GM23338 (cell line): Measurements from ENCODE around the gene RSPRY1. TPM values are rescaled to one million over a fixed set of nuclear protein-coding genes. Genes with fewer than 3 reads are reported as not detected.

Experiments used
- ATAC-seq: fragments of 200-7000 bp; cut with Tn5 transposase; 3 replicates; pipeline ENCODE4 v1.9.1; 2020
- DNase-seq: peaks from one replicate; pipeline ENCODE4 v3.0.0-alpha.2; 2015; ENCODE audit warnings: low spot score
- H2AFZ ChIP-seq: fragments of 200-600 bp; sonication (generic); 2 replicates; pipeline ENCODE4 v1.8.0; 2016; ENCODE audit warnings: antibody characterized with exemption, mild to moderate bottlenecking, moderate library complexity
- H3F3A ChIP-seq: fragments of 200-600 bp; sonication (generic); replicated peaks from 2 replicates; pipeline ENCODE4 v1.8.0; 2017; ENCODE audit warnings: antibody characterized with exemption, mixed run types, low read depth
- H3K27ac ChIP-seq: fragments of 200-600 bp; sonication (generic); 2 replicates; pipeline ENCODE4 v1.6.1; 2016; ENCODE audit warnings: low read depth
- H3K27me3 ChIP-seq: fragments of 200-600 bp; sonication (generic); 2 replicates; pipeline ENCODE4 v1.8.0; 2016; ENCODE audit warnings: mild to moderate bottlenecking, mixed run types, moderate library complexity; ENCODE audit not compliant: insufficient read depth
- H3K36me3 ChIP-seq: fragments of 200-600 bp; sonication (generic); 2 replicates; pipeline ENCODE4 v1.8.0; 2016; ENCODE audit warnings: mild to moderate bottlenecking; ENCODE audit not compliant: insufficient read depth
- H3K4me1 ChIP-seq: fragments of 200-600 bp; sonication (generic); 2 replicates; pipeline ENCODE4 v1.8.0; 2016; ENCODE audit warnings: mild to moderate bottlenecking, moderate library complexity; ENCODE audit not compliant: insufficient read depth
- H3K4me2 ChIP-seq: fragments of 200-600 bp; sonication (generic); 2 replicates; pipeline ENCODE4 v1.7.1; 2017; ENCODE audit warnings: mixed run types
- H3K4me3 ChIP-seq: fragments of 200-600 bp; sonication (generic); 2 replicates; pipeline ENCODE4 v1.6.1; 2016; ENCODE audit warnings: mixed run types
- H3K79me2 ChIP-seq: fragments of 200-600 bp; sonication (generic); replicated peaks from 2 replicates; pipeline ENCODE4 v1.8.0; 2017; ENCODE audit warnings: mild to moderate bottlenecking; ENCODE audit not compliant: insufficient read depth
- H3K9me2 ChIP-seq: fragments of 200-600 bp; sonication (generic); 2 replicates; pipeline ENCODE4 v1.8.0; 2017; ENCODE audit not compliant: insufficient read depth
- H4K20me1 ChIP-seq: fragments of 200-600 bp; sonication (generic); replicated peaks from 2 replicates; pipeline ENCODE4 v1.8.0; 2017; ENCODE audit warnings: mild to moderate bottlenecking; ENCODE audit not compliant: insufficient read depth
- H3K27ac Mint-ChIP-seq: 2 replicates; pipeline ENCODE4 v1.8.0; 2020; ENCODE audit warnings: inconsistent platforms, mild to moderate bottlenecking, moderate library complexity, mixed read lengths
- H3K27me3 Mint-ChIP-seq: 3 replicates; pipeline ENCODE4 v1.8.0; 2022; ENCODE audit warnings: low read depth, mild to moderate bottlenecking, moderate library complexity, mixed read lengths, inconsistent platforms; ENCODE audit not compliant: insufficient read depth, poor library complexity
- H3K36me3 Mint-ChIP-seq: 3 replicates; pipeline ENCODE4 v1.8.0; 2021; ENCODE audit warnings: low read depth, mild to moderate bottlenecking, inconsistent platforms, moderate library complexity, mixed read lengths
- H3K4me1 Mint-ChIP-seq: 3 replicates; pipeline ENCODE4 v1.8.0; 2020; ENCODE audit warnings: mild to moderate bottlenecking, inconsistent platforms, mixed read lengths
- H3K4me3 Mint-ChIP-seq: 3 replicates; pipeline ENCODE4 v1.8.0; 2021; ENCODE audit warnings: moderate library complexity, mild to moderate bottlenecking, inconsistent platforms, mixed read lengths
- H3K9me3 Mint-ChIP-seq: 3 replicates; pipeline ENCODE4 v1.8.0; 2020; ENCODE audit warnings: moderate library complexity, mild to moderate bottlenecking, inconsistent platforms, mixed read lengths
- CREB1 ChIP-seq: fragments of 250-450 bp; sonication (Bioruptor Pico); IDR thresholded peaks from 2 replicates; pipeline ENCODE4 v1.5.0; 2020; ENCODE audit warnings: low read depth, mild to moderate bottlenecking, moderate library complexity
- EZH2 ChIP-seq: fragments of 200-600 bp; sonication (generic); IDR thresholded peaks from one replicate; pipeline ENCODE4 v1.8.0; 2017; ENCODE audit warnings: antibody characterized with exemption, mild to moderate bottlenecking, low read depth; ENCODE audit not compliant: unreplicated experiment
- EZH2phosphoT487 ChIP-seq: fragments of 200-600 bp; sonication (generic); IDR thresholded peaks from one replicate; pipeline ENCODE4 v1.8.1; 2018; ENCODE audit warnings: antibody characterized with exemption; ENCODE audit not compliant: unreplicated experiment
- JUNB ChIP-seq: IDR thresholded peaks from one replicate; pipeline ENCODE4 v1.6.1; 2016; ENCODE audit warnings: antibody characterized with exemption; ENCODE audit not compliant: unreplicated experiment
- NANOG ChIP-seq: IDR thresholded peaks from 2 replicates; pipeline ENCODE4 v1.6.1; 2016; ENCODE audit warnings: antibody characterized with exemption, borderline replicate concordance
- ZNF114 ChIP-seq: fragments of 250-450 bp; sonication (Bioruptor Pico); IDR thresholded peaks from 2 replicates; pipeline ENCODE4 v1.5.0; 2020; ENCODE audit warnings: mild to moderate bottlenecking, moderate library complexity
- ZNF331 ChIP-seq: fragments of 250-450 bp; sonication (Bioruptor Pico); IDR thresholded peaks from 2 replicates; pipeline ENCODE4 v1.5.0; 2020; ENCODE audit warnings: low read depth, mild to moderate bottlenecking, moderate library complexity
- polyA plus RNA-seq: library from polyadenylated mRNA; unstranded; fragments of >200 nt; fragmentation: Nextera tagmentation; extraction: Ambion mirVana; gene quantifications from 2 replicates; pipeline ENCODE4 v1.2.1, GENCODE V29; 2016
- total RNA-seq: library from RNA; depleted of rRNA; stranded (reverse); fragments of >200 nt; shearing (Covaris generic); gene quantifications from 2 replicates; pipeline ENCODE4 v1.2.3, GENCODE V29; 2014
- TF ChIP-seq, protein P1 (sequence below): IDR thresholded peaks from 2 replicates; pipeline ENCODE4 v1.6.1; 2016; ENCODE audit warnings: antibody characterized with exemption
- TF ChIP-seq, protein P2 (sequence below): IDR thresholded peaks from one replicate; pipeline ENCODE4 v1.6.1; 2018; ENCODE audit warnings: antibody characterized with exemption; ENCODE audit not compliant: unreplicated experiment
- TF ChIP-seq, protein P3 (sequence below), 2 experiments: fragments of 200-600 bp in 1 of 2; sonication (generic) in 1 of 2; conservative IDR thresholded peaks; 2 replicates each; pipeline versions ENCODE4 v1.5.1 to v1.6.1; 2016 to 2017; ENCODE audit warnings: antibody characterized with exemption in 2 of 2, low read depth in 2 of 2, mild to moderate bottlenecking in 2 of 2, moderate library complexity in 1 of 2

The RSPRY1 gene
- total and polyA plus RNA-seq, 2 experiments from 2014 or later, result 25.8 to 35.9 TPM

DNA sequence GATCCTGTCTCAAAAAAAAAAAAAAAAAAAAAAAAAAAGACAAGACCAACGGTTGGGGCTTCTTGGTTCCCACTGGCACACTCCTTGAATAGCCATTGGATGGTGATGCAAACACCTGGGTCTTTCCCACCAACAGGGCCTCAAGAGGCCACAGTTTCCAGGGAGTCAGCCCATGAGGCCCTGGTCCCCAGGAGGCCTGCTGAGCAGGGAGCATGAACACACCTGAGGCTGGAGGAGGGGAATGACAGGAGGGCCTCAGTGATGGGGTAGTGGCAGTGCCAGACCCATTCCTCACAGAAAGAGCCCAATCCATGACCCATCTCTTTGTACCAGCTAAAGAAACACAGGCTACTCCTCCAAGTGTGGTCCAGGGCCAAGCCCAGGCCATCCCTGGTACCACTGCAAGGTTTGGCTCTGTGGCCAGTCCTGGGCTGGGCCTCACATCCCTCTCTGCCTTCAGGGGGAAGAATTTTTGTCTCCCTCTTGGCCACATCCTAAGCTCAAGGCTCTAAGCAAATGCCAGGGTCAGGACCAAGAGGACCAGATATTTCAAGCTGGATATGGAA, 72.9 kb downstream of the RSPRY1 start (continued):
- TF ChIP-seq EZH2 (no peak), ZNF331 (CRISPR knock-in tag) (no peak), CREB1 (CRISPR knock-in tag) (no peak), ZNF114 (CRISPR knock-in tag) (no peak), NANOG (no peak), EZH2phosphoT487 (no peak), JUNB (no peak)
- TF ChIP-seq, protein P1, sequence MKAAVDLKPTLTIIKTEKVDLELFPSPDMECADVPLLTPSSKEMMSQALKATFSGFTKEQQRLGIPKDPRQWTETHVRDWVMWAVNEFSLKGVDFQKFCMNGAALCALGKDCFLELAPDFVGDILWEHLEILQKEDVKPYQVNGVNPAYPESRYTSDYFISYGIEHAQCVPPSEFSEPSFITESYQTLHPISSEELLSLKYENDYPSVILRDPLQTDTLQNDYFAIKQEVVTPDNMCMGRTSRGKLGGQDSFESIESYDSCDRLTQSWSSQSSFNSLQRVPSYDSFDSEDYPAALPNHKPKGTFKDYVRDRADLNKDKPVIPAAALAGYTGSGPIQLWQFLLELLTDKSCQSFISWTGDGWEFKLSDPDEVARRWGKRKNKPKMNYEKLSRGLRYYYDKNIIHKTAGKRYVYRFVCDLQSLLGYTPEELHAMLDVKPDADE, result no peak
- TF ChIP-seq, protein P2, sequence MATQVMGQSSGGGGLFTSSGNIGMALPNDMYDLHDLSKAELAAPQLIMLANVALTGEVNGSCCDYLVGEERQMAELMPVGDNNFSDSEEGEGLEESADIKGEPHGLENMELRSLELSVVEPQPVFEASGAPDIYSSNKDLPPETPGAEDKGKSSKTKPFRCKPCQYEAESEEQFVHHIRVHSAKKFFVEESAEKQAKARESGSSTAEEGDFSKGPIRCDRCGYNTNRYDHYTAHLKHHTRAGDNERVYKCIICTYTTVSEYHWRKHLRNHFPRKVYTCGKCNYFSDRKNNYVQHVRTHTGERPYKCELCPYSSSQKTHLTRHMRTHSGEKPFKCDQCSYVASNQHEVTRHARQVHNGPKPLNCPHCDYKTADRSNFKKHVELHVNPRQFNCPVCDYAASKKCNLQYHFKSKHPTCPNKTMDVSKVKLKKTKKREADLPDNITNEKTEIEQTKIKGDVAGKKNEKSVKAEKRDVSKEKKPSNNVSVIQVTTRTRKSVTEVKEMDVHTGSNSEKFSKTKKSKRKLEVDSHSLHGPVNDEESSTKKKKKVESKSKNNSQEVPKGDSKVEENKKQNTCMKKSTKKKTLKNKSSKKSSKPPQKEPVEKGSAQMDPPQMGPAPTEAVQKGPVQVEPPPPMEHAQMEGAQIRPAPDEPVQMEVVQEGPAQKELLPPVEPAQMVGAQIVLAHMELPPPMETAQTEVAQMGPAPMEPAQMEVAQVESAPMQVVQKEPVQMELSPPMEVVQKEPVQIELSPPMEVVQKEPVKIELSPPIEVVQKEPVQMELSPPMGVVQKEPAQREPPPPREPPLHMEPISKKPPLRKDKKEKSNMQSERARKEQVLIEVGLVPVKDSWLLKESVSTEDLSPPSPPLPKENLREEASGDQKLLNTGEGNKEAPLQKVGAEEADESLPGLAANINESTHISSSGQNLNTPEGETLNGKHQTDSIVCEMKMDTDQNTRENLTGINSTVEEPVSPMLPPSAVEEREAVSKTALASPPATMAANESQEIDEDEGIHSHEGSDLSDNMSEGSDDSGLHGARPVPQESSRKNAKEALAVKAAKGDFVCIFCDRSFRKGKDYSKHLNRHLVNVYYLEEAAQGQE, result no peak
- TF ChIP-seq, protein P3, sequence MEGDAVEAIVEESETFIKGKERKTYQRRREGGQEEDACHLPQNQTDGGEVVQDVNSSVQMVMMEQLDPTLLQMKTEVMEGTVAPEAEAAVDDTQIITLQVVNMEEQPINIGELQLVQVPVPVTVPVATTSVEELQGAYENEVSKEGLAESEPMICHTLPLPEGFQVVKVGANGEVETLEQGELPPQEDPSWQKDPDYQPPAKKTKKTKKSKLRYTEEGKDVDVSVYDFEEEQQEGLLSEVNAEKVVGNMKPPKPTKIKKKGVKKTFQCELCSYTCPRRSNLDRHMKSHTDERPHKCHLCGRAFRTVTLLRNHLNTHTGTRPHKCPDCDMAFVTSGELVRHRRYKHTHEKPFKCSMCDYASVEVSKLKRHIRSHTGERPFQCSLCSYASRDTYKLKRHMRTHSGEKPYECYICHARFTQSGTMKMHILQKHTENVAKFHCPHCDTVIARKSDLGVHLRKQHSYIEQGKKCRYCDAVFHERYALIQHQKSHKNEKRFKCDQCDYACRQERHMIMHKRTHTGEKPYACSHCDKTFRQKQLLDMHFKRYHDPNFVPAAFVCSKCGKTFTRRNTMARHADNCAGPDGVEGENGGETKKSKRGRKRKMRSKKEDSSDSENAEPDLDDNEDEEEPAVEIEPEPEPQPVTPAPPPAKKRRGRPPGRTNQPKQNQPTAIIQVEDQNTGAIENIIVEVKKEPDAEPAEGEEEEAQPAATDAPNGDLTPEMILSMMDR (conservative IDR thresholded peaks at IDR 0.05; ENCODE audit: low read depth in 2 of 2), result no peak

DNA sequence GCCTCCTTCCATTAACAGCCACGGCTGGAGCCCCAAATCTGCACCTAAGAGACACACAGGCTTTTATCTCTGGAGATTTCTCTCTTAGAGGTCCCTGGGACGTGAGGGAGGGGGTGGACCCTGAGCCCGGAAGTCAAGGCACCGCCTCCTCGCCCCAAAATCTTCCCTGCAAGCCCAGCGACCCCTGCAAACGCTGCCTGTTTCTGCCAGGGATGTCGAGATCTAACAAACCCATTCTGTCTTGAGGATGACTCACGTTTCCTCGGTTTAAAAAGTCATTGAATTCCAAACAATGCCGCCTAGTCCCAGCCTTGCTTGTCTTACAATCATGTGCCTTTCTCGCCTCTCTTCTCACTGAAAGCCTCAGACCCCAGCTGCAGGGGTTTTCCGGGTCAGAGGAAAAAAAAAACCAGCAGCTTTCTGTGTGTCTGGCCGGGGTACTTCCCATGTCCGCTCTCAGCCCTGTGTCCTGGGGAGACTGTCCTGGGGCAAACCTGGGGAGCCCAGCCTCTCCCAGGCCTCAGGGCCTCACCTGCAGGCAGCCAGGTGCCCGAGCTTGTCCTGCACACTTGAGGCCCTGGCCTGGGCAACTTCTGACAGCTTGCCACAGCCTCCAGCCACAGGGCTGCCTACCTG, 74.3 kb downstream of the RSPRY1 start:
- H3F3A ChIP-seq, result no peaks in the 10 kb centered on the region
- ATAC-seq, result peak; percentile 72
- peak overlapping the region; percentile 97 for H2AFZ ChIP-seq
- Mint-ChIP-seq H3K9me3 (no peaks in the 10 kb centered on the region), H3K4me1 (peaks cover 13% of the 10 kb centered on the region), H3K4me3 (peak overlapping the region; percentile 55), H3K36me3 (no peaks in the 10 kb centered on the region), H3K27ac (peak overlapping the region; percentile 93), H3K27me3 (peaks cover 4% of the 10 kb centered on the region)
- peaks cover 7% of the 10 kb centered on the region for H3K4me1 ChIP-seq
- peak overlapping the region; percentile 74 for H3K27ac ChIP-seq
- H3K4me3 ChIP-seq, result no peak overlapping the region
- no peaks in the 10 kb centered on the region for H3K36me3 ChIP-seq
- peak; percentile 79 for DNase-seq
- no peaks in the 10 kb centered on the region for H3K9me2 ChIP-seq
- no peaks in the 10 kb centered on the region for H3K79me2 ChIP-seq
- peak overlapping the region; percentile 61 for H3K4me2 ChIP-seq
- no peaks in the 10 kb centered on the region for H3K27me3 ChIP-seq
- no peaks in the 10 kb centered on the region for H4K20me1 ChIP-seq
- no peak for TF ChIP-seq CREB1 (CRISPR knock-in tag)
- TF ChIP-seq ZNF331 (CRISPR knock-in tag), result no peak
- TF ChIP-seq, protein P1, result no peak
- no peak for TF ChIP-seq JUNB
- TF ChIP-seq EZH2phosphoT487, result no peak
- no peak for TF ChIP-seq NANOG
